ENCODE measurements around the gene ARFGAP3.

DNA sequence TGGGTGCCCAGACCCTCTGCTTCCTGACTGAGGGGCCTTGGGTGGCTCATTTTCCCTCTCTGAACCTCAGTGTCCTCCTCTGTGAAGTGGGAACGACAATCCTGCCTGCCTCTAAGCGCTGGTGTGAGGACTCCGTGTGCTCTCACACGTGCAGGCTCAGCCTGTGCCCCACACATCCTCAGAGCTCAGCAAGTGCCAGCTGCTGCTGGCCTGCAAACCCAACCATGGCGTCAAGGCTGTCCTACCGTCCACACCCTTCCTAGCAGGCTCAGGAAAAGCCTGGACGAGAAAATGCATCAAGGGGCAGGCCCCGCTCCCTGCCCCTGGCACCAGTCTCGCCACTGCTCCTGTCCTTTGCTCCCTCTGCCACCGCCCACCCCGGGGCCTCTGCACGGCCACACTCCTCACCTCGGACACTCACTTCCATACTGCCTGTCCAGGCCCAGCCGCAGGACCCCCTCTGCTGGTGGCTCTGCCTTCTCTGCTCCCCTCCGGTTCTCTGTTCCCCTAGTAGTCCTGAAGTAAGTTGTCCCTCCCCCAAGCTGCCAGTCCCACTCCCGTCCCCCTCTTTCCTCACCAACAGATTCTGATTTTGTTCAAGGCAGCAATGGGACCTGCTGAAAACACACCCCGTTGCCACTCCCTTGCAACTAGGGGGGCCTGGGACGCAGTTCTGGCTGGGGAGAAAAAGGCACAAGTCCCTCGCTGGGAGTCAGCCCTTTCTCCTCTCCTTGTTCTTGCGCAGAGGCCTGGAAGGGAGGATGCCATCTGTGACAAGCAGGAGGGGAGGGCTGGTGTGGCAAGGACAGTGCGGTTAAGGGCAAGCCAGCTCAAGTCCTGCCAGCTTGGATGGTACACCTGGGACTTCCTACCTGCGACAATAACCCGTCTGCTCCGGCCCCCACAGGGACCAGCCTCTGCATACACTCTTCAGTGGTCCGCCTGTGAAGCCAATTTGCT is 62.2 kb downstream of the ARFGAP3 start:
- TF ChIP-seq, protein P1, sequence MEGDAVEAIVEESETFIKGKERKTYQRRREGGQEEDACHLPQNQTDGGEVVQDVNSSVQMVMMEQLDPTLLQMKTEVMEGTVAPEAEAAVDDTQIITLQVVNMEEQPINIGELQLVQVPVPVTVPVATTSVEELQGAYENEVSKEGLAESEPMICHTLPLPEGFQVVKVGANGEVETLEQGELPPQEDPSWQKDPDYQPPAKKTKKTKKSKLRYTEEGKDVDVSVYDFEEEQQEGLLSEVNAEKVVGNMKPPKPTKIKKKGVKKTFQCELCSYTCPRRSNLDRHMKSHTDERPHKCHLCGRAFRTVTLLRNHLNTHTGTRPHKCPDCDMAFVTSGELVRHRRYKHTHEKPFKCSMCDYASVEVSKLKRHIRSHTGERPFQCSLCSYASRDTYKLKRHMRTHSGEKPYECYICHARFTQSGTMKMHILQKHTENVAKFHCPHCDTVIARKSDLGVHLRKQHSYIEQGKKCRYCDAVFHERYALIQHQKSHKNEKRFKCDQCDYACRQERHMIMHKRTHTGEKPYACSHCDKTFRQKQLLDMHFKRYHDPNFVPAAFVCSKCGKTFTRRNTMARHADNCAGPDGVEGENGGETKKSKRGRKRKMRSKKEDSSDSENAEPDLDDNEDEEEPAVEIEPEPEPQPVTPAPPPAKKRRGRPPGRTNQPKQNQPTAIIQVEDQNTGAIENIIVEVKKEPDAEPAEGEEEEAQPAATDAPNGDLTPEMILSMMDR (IDR thresholded peaks at IDR 0.05; ENCODE audit: poor library complexity): peak; percentile 16
- TF ChIP-seq EZH2 (IDR thresholded peaks at IDR 0.05; ENCODE audit: borderline replicate concordance): no peak
